Gastroesophageal sphincter (tissue), 3 donors: Measurements from ENCODE around the gene LNX1.

ENCODE experiments used
- EP300 ChIP-seq: sonication (generic); formaldehyde crosslinking; IDR thresholded peaks from one replicate; pipeline ENCODE4 v1.6.1; 2017; ENCODE audit warnings: antibody characterized with exemption, mild to moderate bottlenecking
- POLR2A ChIP-seq, 2 donors: fragments of 450-650 bp; IDR thresholded peaks; one replicate each; pipeline ENCODE4 v1.6.1; 2017; ENCODE audit warnings: antibody characterized with exemption in 2 of 2, mild to moderate bottlenecking in 2 of 2, moderate library complexity in 1 of 2
- POLR2AphosphoS5 ChIP-seq: sonication (generic); formaldehyde crosslinking; IDR thresholded peaks from one replicate; pipeline ENCODE4 v1.6.1; 2017; ENCODE audit warnings: antibody characterized with exemption
- TF ChIP-seq, protein P1 (sequence below), 4 experiments: fragments of 200-600 bp in 2 of 4; fragments of 450-650 bp in 2 of 4; sonication (generic) in 1 of 4; IDR thresholded peaks; one replicate each; pipeline ENCODE4 v1.5.1; 2017 to 2019; ENCODE audit warnings: antibody characterized with exemption in 4 of 4, mild to moderate bottlenecking in 2 of 4, moderate library complexity in 2 of 4

GRCh38 chr4:53479736-53480525 is 111.4 kb downstream of the LNX1 start:
- TF ChIP-seq POLR2AphosphoS5 (no peak), EP300 (no peak), POLR2A (IDR thresholded peaks at IDR 0.05) (no peak)
- TF ChIP-seq, protein P1, sequence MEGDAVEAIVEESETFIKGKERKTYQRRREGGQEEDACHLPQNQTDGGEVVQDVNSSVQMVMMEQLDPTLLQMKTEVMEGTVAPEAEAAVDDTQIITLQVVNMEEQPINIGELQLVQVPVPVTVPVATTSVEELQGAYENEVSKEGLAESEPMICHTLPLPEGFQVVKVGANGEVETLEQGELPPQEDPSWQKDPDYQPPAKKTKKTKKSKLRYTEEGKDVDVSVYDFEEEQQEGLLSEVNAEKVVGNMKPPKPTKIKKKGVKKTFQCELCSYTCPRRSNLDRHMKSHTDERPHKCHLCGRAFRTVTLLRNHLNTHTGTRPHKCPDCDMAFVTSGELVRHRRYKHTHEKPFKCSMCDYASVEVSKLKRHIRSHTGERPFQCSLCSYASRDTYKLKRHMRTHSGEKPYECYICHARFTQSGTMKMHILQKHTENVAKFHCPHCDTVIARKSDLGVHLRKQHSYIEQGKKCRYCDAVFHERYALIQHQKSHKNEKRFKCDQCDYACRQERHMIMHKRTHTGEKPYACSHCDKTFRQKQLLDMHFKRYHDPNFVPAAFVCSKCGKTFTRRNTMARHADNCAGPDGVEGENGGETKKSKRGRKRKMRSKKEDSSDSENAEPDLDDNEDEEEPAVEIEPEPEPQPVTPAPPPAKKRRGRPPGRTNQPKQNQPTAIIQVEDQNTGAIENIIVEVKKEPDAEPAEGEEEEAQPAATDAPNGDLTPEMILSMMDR (IDR thresholded peaks at IDR 0.05): no peak
